Measurements from ENCODE around the gene GADD45G.

The GADD45G gene

GRCh38 chr9:89598363-89598713 is 6.5 kb upstream of the GADD45G start:
- no peak overlapping the region for H3K4me3 ChIP-seq (ENCODE audit: low read length)
- no peak for DNase-seq (ENCODE audit: low read depth)
- no peak for TF ChIP-seq CTCF (conservative IDR thresholded peaks at IDR 0.05; ENCODE audit: low read length)

GRCh38 chr9:89598926-89599325 is 5.9 kb upstream of the GADD45G start:
- no peak for TF ChIP-seq CTCF (conservative IDR thresholded peaks at IDR 0.05; ENCODE audit: low read length)
- no peak overlapping the region for H3K4me3 ChIP-seq (ENCODE audit: low read length)
- no peak for DNase-seq (ENCODE audit: low read depth)

- DNase-seq (ENCODE audit: low read depth), result no peak
- no peak for TF ChIP-seq CTCF (conservative IDR thresholded peaks at IDR 0.05; ENCODE audit: low read length)
- no peak overlapping the region for H3K4me3 ChIP-seq (ENCODE audit: low read length)
Measured at GRCh38 chr9:89600831-89601230, 4.0 kb upstream of the GADD45G start.

- no peak for TF ChIP-seq CTCF (conservative IDR thresholded peaks at IDR 0.05; ENCODE audit: low read length)
- H3K4me3 ChIP-seq (ENCODE audit: low read length), result no peak overlapping the region
- no peak for DNase-seq (ENCODE audit: low read depth)
Measured at GRCh38 chr9:89601306-89601705, 3.5 kb upstream of the GADD45G start.

GRCh38 chr9:89601856-89602562 is 2.8 kb upstream of the GADD45G start:
- no peak overlapping the region for H3K4me3 ChIP-seq (ENCODE audit: low read length)
- TF ChIP-seq CTCF (conservative IDR thresholded peaks at IDR 0.05; ENCODE audit: low read length), result no peak
- no peak for DNase-seq (ENCODE audit: low read depth)

- peak; percentile 69 for DNase-seq (ENCODE audit: low read depth)
- peak overlapping the region; percentile 20; the same call in 1 of the 2 replicates for H3K4me3 ChIP-seq (ENCODE audit: low read length)
- TF ChIP-seq CTCF (conservative IDR thresholded peaks at IDR 0.05; ENCODE audit: low read length), result peak; percentile 80
Measured at GRCh38 chr9:89602978-89603766, 1.6 kb upstream of the GADD45G start.
